GM19372 (cell line): ENCODE measurements around the gene PELI2.

Experiments
- ATAC-seq: cut with Tn5 transposase; IDR thresholded peaks from one replicate; pipeline ENCODE4 v1.9.1; 2021; ENCODE audit warnings: mild to moderate bottlenecking, low read depth, moderate library complexity; ENCODE audit not compliant: unreplicated experiment

The PELI2 gene

GRCh38 chr14:56331592-56332216 lies 213.5 kb downstream of the PELI2 start:
- no peak for ATAC-seq

- ATAC-seq = no peak
Measured at GRCh38 chr14:56333359-56334292, 215.4 kb downstream of the PELI2 start.

GRCh38 chr14:56334458-56334857 lies 216.2 kb downstream of the PELI2 start:
- no peak for ATAC-seq

DNA sequence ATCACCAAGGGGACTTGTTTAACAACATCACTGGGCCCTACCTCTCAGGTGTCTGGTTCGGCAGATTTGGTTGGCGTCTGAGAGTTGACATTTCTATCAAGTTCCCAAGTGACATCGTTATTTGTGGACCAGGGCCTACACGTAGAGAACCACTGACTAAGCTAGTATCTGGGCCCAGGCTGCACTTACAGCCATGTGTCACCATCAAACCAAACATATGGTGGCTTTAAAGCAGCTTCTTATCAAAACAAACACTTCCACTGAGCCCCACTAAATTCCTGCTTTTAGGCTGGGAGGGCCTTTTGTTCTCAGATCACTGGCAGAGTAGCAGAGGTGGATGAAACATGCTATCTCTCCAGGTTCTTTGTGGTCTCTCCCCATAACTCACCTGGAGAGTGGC lies 220.5 kb downstream of the PELI2 start:
- ATAC-seq = no peak

DNA sequence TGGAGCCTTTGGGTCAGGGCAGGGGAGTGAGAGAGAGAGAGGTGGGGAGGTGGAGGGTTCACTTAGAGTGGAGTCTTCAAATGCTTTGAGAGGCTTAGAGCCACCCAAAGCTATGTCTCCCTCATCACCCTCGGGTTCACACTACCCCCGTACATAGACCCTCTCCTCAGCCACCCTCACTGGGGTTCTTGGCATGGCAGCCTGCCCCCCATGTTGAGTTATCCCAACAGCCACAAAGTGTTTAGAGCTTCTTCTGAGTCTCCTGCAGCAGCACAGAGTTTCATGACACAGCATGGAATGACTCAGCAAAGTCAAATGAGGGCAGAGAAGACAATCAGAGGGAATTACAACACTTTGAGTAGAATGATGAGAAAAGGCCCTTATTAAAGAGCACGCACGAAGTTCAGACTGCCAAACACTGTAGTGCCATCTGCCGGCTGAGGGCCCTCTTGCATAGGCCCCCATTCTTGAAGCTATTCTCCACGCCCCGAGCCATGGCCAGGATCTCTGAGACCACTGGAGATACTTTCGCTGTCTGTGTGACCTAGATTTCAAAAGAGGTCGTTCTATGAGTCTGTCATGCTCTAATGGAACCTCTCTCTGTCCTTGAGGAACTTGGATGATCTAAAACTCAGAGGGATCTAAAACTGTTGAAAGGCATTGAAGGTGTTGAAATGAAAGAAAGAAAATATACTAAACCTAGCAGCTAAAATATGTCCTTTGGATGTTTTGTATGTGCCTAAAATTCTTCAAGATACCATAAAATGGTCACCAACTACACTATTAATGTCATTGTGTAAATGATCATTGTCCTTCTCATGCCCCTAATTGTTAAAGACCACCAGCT lies 221.9 kb downstream of the PELI2 start:
- no peak for ATAC-seq

- ATAC-seq = no peak
Measured at GRCh38 chr14:56340932-56341331, 222.7 kb downstream of the PELI2 start.

GRCh38 chr14:56341766-56342493 lies 223.7 kb downstream of the PELI2 start:
- ATAC-seq = no peak

DNA sequence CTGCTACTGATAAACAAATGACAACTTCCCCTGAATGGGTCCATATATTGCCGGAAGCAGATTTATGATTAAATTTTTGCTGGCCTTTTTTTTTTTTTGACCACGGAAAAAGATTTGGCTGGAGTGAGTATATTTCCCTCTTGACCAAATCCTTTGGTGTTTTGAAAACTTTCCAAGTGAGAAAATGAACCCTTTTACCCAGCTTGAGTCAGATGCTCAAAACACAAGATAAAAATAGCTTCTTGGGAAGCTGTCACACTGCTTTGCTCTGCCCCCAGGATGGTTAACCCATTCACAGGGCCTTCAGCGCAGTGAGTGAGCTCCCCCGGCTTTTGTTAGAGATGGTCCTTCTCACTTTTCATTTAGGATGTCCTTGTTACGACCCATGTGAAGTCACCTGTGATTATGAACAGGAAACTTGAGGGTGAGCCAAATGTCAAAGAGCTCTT lies 224.3 kb downstream of the PELI2 start:
- ATAC-seq = no peak

DNA sequence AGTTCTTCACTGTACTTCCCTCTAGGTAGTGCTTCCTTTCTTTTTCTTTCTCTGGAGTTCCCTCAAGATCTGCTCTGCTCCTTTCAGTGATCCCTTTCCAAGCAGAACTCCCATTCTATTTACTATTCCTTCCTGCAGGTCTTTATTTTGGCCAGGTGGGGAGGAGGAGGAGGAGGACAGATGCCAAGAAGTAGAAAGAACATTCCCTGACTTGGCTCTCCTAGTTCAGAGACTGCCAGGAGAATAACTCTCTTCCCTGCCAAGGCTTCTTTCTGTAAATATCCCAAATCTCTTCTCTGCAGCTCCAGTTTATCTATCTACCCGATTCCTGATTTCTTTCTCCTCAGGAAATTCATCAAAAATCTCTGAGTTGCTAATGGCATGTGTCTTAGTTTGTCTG lies 231.7 kb downstream of the PELI2 start:
- ATAC-seq = no peak
